Osteoblast (primary cell): ENCODE data around the gene CD2BP2. TPM values are rescaled to one million over a fixed set of nuclear protein-coding genes. Genes with fewer than 3 reads are reported as not detected.
"Not testable (repeated sequence)": the region's sequence is repeated elsewhere in the genome, so short reads cannot be mapped to it uniquely, and the experiment has no call there.

Source experiments
- DNase-seq: peaks from one replicate; pipeline ENCODE4 v3.0.0; 2011; ENCODE audit warnings: low spot score, mixed read lengths; ENCODE audit not compliant: insufficient read length; ENCODE audit errors: missing footprints
- H2AFZ ChIP-seq: 2 replicates; pipeline ENCODE4 v1.6.0; 2011; ENCODE audit warnings: mild to moderate bottlenecking, low read length
- H3K27ac ChIP-seq: 2 replicates; pipeline ENCODE4 v1.5.1; 2011; ENCODE audit warnings: mild to moderate bottlenecking, low read depth, low read length, moderate library complexity
- H3K27me3 ChIP-seq: 2 replicates; pipeline ENCODE4 v1.6.0; 2012; ENCODE audit warnings: mild to moderate bottlenecking, control low read depth, inconsistent platforms, low read length, moderate library complexity; ENCODE audit not compliant: insufficient read depth
- H3K36me3 ChIP-seq: 2 replicates; pipeline ENCODE4 v1.5.1; 2011; ENCODE audit warnings: mild to moderate bottlenecking, low read length, control low read depth, moderate library complexity; ENCODE audit not compliant: insufficient read depth
- H3K4me1 ChIP-seq: 2 replicates; pipeline ENCODE4 v1.5.1; 2011; ENCODE audit warnings: mild to moderate bottlenecking, low read length, control low read depth, moderate library complexity; ENCODE audit not compliant: insufficient read depth
- H3K4me2 ChIP-seq: 2 replicates; pipeline ENCODE4 v1.6.0; 2011; ENCODE audit warnings: mild to moderate bottlenecking, low read length; ENCODE audit not compliant: insufficient read depth
- H3K4me3 ChIP-seq: fragments of 200-600 bp; sonication (generic); 3 replicates; pipeline ENCODE4 v1.5.1; 2012; ENCODE audit warnings: mild to moderate bottlenecking, low read length, inconsistent platforms; ENCODE audit not compliant: insufficient read depth
- H3K79me2 ChIP-seq: 2 replicates; pipeline ENCODE4 v1.6.0; 2012; ENCODE audit warnings: mild to moderate bottlenecking, low read length, control low read depth, inconsistent platforms; ENCODE audit not compliant: insufficient read depth
- H3K9me3 ChIP-seq: 2 replicates; pipeline ENCODE4 v1.5.1; 2011; ENCODE audit warnings: low read depth, low read length, control low read depth
- H4K20me1 ChIP-seq: 2 replicates; pipeline ENCODE4 v1.6.0; 2012; ENCODE audit warnings: mild to moderate bottlenecking, low read length, control low read depth; ENCODE audit not compliant: insufficient read depth
- CTCF ChIP-seq: IDR thresholded peaks from 2 replicates; pipeline ENCODE4 v1.5.1; 2011; ENCODE audit warnings: mild to moderate bottlenecking, low read depth, low read length, moderate library complexity; ENCODE audit errors: extremely low read depth
- total RNA-seq: library from RNA; depleted of rRNA; stranded (reverse); fragments of >200 nt; gene quantifications from 2 replicates; pipeline ENCODE4 v1.2.3, GENCODE V29; 2012

The CD2BP2 gene
- total RNA-seq, 1 donor, result 32.9 TPM

- Histone ChIP-seq H4K20me1 (peaks cover under 1% of the 10 kb centered on the region), H2AFZ (no peak overlapping the region), H3K27ac (no peak overlapping the region), H3K4me2 (no peak overlapping the region), H3K27me3 (no peaks in the 10 kb centered on the region), H3K79me2 (peaks cover 3% of the 10 kb centered on the region), H3K4me1 (no peaks in the 10 kb centered on the region), H3K9me3 (no peaks in the 10 kb centered on the region), H3K36me3 (peaks cover 11% of the 10 kb centered on the region), H3K4me3 (no peak overlapping the region)
- DNase-seq, result no peak
- no peak for TF ChIP-seq CTCF
Observed at GRCh38 chr16:30346286-30346685, 8.8 kb downstream of the CD2BP2 start.

- not testable (repeated sequence) for H3K4me2 ChIP-seq, H4K20me1 ChIP-seq, DNase-seq, H3K79me2 ChIP-seq, H3K36me3 ChIP-seq, H3K27me3 ChIP-seq, H3K9me3 ChIP-seq, H3K4me1 ChIP-seq, H3K4me3 ChIP-seq, H3K27ac ChIP-seq, H2AFZ ChIP-seq
Observed at GRCh38 chr16:30343491-30343820, 11.7 kb downstream of the CD2BP2 start.

- H3K27ac ChIP-seq, result no peak overlapping the region
- no peak for TF ChIP-seq CTCF
- DNase-seq, result peak; percentile 26
- no peak overlapping the region for H3K4me3 ChIP-seq
- no peak overlapping the region for H2AFZ ChIP-seq
- H3K4me2 ChIP-seq, result no peak overlapping the region
- H3K79me2 ChIP-seq, result no peaks in the 10 kb centered on the region
- no peaks in the 10 kb centered on the region for H3K4me1 ChIP-seq
- H3K36me3 ChIP-seq, result no peaks in the 10 kb centered on the region
- no peaks in the 10 kb centered on the region for H3K27me3 ChIP-seq
- no peaks in the 10 kb centered on the region for H3K9me3 ChIP-seq
- H4K20me1 ChIP-seq, result no peaks in the 10 kb centered on the region
Observed at GRCh38 chr16:30342751-30343490, 12.2 kb downstream of the CD2BP2 start.

GRCh38 chr16:30341971-30342370 lies 13.1 kb downstream of the CD2BP2 start:
- not testable (repeated sequence) for H3K36me3 ChIP-seq, DNase-seq

More at GRCh38 chr16:30341971-30342370, 13.1 kb downstream of the CD2BP2 start:
- not testable (repeated sequence) for H3K4me2 ChIP-seq, H3K27ac ChIP-seq, H4K20me1 ChIP-seq, H3K79me2 ChIP-seq, H3K9me3 ChIP-seq, H3K4me3 ChIP-seq, H3K4me1 ChIP-seq, H3K27me3 ChIP-seq, H2AFZ ChIP-seq
- peak; percentile 18 for TF ChIP-seq CTCF
